GM12865 (cell line): Measurements from ENCODE around the gene LRRN2.

ENCODE experiments used
- DNase-seq: peaks from one replicate; pipeline ENCODE4 v3.0.0; 2010; ENCODE audit warnings: low read depth
- H3K4me3 ChIP-seq: 2 replicates; pipeline ENCODE4 v1.5.1; 2011; ENCODE audit warnings: mild to moderate bottlenecking, low read depth, low read length, control low read depth
- TF ChIP-seq, protein P1 (sequence below): IDR thresholded peaks from 2 replicates; pipeline ENCODE4 v1.5.1; 2011; ENCODE audit warnings: low read length, control low read depth, low read depth, inconsistent platforms; ENCODE audit not compliant: insufficient read depth; ENCODE audit errors: missing control alignments

Gene LRRN2

DNA sequence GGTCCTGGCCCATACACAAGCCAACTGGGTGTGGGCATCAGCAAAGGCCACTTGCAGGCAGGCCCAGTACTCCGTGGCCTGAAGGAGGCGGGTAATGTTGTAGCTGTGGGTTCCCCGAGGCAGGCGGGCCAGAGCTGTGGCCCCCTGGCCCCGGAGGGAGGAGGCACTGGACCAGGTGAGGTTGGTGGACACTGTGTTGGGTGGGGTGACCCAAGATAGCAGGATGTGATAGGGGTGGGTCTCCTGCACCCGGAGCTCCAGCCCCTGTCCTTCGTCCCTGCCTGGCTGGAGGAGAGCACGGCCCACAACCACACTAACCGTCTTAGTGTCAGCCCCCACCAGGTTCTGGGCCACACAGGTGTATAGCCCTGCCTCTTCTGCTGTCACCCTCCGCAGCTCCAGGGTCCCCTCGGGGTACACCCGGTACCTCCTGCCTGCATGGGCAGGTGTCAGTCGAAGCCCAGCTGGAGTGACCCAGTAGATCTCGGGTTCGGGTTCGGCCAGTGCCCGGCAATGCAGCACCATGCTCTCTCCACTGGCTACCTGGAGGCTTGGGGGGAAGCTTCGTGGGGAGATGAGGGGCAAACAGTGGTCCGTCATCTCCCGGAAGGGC lies 67.3 kb downstream of the LRRN2 start:
- TF ChIP-seq, protein P1, sequence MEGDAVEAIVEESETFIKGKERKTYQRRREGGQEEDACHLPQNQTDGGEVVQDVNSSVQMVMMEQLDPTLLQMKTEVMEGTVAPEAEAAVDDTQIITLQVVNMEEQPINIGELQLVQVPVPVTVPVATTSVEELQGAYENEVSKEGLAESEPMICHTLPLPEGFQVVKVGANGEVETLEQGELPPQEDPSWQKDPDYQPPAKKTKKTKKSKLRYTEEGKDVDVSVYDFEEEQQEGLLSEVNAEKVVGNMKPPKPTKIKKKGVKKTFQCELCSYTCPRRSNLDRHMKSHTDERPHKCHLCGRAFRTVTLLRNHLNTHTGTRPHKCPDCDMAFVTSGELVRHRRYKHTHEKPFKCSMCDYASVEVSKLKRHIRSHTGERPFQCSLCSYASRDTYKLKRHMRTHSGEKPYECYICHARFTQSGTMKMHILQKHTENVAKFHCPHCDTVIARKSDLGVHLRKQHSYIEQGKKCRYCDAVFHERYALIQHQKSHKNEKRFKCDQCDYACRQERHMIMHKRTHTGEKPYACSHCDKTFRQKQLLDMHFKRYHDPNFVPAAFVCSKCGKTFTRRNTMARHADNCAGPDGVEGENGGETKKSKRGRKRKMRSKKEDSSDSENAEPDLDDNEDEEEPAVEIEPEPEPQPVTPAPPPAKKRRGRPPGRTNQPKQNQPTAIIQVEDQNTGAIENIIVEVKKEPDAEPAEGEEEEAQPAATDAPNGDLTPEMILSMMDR: no peak
- DNase-seq: no peak
- H3K4me3 ChIP-seq: no peak overlapping the region

DNA sequence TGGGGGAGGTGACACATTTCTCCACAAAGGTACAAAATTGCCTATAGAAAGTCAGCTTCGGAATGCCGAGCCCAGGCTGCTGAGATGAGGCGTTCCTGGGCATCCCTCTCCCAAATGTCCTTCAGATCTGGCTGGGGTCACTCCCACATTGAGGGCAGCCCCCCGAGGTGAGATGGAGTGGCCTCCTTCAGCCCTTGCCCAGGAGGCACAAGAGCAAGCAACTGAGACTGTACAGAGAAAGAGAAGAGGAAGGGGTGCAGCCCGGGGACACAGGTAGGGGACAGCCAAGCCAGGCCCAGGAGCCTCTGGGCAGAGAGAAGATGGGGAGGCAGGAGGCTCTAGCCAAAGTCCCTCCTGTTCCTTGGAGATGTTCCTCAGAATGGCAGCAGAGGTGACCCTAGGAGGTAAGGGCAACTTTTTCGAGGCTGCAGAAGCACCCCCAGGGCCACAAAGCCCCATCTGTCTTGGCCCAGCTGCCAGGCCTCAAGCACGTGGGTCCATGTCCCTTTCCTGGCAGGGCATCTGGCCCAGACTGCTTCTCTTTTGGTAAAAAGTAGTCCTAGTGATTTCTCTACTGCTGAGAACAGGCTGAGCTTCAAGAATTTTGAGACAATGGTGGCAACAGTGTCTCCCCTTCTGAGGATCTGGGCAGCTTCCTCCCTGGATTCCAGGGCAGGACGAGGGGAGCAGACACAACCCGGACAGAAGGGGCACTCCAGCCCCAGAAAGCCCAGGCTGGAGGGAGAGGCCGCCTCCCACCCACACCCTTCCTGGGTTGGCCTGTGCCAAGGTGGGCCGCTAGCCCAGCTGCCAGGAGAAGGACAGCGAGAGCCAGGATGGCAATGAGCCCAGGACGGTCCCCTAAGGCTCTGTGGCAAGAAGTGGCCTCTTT lies 68.0 kb downstream of the LRRN2 start:
- TF ChIP-seq, protein P1: no peak
- no peak for DNase-seq
- no peak overlapping the region for H3K4me3 ChIP-seq

DNA sequence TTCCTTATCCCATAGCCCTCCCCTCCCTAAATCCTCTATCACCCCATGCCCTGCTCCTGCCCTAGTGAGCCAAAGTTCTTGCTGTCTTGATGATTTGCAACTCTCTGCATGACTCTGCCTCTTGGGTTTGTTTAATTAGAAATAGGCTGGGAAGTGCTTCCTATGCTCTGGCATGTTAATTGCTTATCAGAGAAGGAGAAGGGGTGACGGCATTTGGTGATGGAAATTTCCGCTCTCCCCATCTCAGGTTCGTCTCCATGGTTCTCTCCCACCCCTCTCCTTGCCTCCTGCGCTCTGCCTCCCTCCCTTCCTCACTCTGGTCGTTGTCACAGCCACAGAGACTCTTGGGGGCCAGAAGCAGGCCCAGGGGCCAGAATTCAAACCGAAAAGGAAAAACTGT lies 68.9 kb downstream of the LRRN2 start:
- no peak overlapping the region for H3K4me3 ChIP-seq
- TF ChIP-seq, protein P1: no peak
- DNase-seq: no peak

DNA sequence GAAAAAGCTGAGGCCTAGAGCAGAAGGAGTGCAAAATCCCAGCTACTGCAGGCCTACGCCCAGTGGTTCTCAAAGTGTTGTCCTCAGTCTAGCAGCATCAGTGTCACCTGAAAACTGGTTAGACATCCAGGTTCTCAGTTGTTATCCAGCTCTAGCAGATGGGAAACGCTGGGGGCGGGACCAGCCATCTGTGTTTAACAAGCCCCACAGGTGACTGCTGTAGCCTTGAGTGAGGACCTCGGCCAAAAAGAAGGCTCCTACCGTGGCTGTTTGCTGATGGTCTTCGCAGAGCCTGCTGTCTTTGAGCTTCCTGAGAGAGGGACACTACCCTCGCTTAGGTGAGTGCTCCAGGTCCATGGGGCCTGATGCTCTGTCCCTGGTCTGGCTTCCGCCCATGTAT lies 69.7 kb downstream of the LRRN2 start:
- TF ChIP-seq, protein P1: no peak
- H3K4me3 ChIP-seq: no peak overlapping the region
- no peak for DNase-seq

DNA sequence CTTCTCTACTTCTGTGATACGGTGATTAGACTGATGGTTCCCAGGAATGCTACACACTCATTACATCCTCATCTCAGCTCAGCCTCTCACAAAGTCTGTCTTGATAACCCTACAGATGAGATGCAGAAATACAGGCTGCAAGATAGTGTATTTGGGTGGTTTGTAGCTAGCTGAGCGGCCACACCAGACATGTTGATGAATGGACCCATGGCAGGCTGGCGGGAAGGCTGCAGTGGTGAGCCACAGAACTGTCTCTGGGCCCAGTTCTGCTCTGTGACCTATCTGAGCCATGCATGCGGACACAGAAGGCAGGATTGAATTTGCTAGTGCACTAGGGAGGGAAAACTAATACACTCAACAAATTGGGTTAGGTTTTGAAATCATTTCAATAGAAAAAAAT lies 71.9 kb downstream of the LRRN2 start:
- no peak for DNase-seq
- TF ChIP-seq, protein P1: no peak
- H3K4me3 ChIP-seq: no peak overlapping the region

DNA sequence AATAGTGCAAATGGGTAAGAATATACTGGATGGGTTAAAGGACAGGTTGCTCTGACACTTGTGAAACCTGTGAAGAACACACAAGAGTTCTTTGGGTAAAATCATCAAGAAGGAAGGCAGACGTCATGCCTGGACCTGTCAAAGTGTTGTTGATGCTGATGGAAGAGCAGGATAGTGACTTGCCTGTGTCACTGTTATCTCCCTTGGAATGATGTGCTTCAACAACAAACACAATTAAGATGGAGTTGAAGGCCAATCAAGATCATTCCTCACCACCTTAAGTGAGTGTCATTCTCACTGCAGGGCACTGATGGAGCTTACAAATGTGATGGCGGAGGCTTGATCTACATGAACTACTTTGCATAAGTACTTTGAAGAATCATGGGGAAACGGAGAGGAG lies 73.2 kb downstream of the LRRN2 start:
- H3K4me3 ChIP-seq: no peak overlapping the region
- no peak for DNase-seq
- TF ChIP-seq, protein P1: no peak
